Activated CD8-positive, alpha-beta T cell treated with anti-CD3 and anti-CD28 coated beads for 36 hours (primary cell): ENCODE measurements around the gene UROC1. TPM values are rescaled to one million over a fixed set of nuclear protein-coding genes. Genes with fewer than 3 reads are reported as not detected.

ENCODE experiments used
- ATAC-seq: fragments of 200-7000 bp; cut with Tn5 transposase; one replicate; pipeline ENCODE4 v1.10.0; 2021; ENCODE audit warnings: mild to moderate bottlenecking, moderate library complexity
- CTCF ChIA-PET: fragments of 350-600 bp; sonication (Branson Sonifier 250); formaldehyde crosslinking; loops from one replicate; lab custom pipeline; 2021; ENCODE audit warnings: antibody characterized with exemption; lab: Charles Lee
- POLR2A ChIA-PET: fragments of 350-600 bp; sonication (Branson Sonifier 250); formaldehyde crosslinking; loops from one replicate; lab custom pipeline; 2021; ENCODE audit warnings: antibody characterized with exemption; lab: Charles Lee
- DNase-seq: peaks from one replicate; pipeline ENCODE4 v3.0.0-alpha.2; 2020
- H3K27ac Mint-ChIP-seq: one replicate; pipeline ENCODE4 v1.8.0; 2021; ENCODE audit warnings: mild to moderate bottlenecking, mixed read lengths
- H3K27me3 Mint-ChIP-seq: one replicate; pipeline ENCODE4 v1.8.0; 2021; ENCODE audit warnings: mixed read lengths
- H3K36me3 Mint-ChIP-seq: one replicate; pipeline ENCODE4 v1.8.0; 2021; ENCODE audit warnings: low read depth, mixed read lengths
- H3K4me1 Mint-ChIP-seq: one replicate; pipeline ENCODE4 v1.8.0; 2021; ENCODE audit warnings: low read depth, mixed read lengths
- H3K4me3 Mint-ChIP-seq: one replicate; pipeline ENCODE4 v1.8.0; 2021; ENCODE audit warnings: mild to moderate bottlenecking, moderate library complexity, mixed read lengths
- H3K9me3 Mint-ChIP-seq: one replicate; pipeline ENCODE4 v1.8.0; 2021; ENCODE audit warnings: mixed read lengths
- CTCF ChIP-seq: fragments of 200-600 bp; IDR thresholded peaks from one replicate; pipeline ENCODE4 v1.8.0; 2022; ENCODE audit warnings: antibody characterized with exemption, mild to moderate bottlenecking
- intact Hi-C: fragments of 100-400 bp; cut with micrococcal nuclease; formaldehyde crosslinking; loops from one replicate; pipeline ENCODE4 v1.10.0; 2022
- total RNA-seq, 2 experiments: library from RNA; stranded (reverse); gene quantifications; one replicate each; pipeline ENCODE4 v1.2.3, GENCODE V29; 2021

Gene UROC1
- total RNA-seq, 2 experiments from 2014 or later, result not detected

- Mint-ChIP-seq H3K4me3 (no peak overlapping the region), H3K27me3 (peaks cover 4% of the 10 kb centered on the region), H3K27ac (no peak overlapping the region), H3K9me3 (no peaks in the 10 kb centered on the region), H3K36me3 (no peaks in the 10 kb centered on the region), H3K4me1 (no peaks in the 10 kb centered on the region)
- ATAC-seq (no peak), DNase-seq (no peak)
- TF ChIP-seq CTCF, result no peak
- ChIA-PET POLR2A (no interaction called here), CTCF (no interaction called here)
- intact Hi-C loops, result no loop called here
Measured at GRCh38 chr3:126530171-126531050, 12.8 kb upstream of the UROC1 start.

DNA sequence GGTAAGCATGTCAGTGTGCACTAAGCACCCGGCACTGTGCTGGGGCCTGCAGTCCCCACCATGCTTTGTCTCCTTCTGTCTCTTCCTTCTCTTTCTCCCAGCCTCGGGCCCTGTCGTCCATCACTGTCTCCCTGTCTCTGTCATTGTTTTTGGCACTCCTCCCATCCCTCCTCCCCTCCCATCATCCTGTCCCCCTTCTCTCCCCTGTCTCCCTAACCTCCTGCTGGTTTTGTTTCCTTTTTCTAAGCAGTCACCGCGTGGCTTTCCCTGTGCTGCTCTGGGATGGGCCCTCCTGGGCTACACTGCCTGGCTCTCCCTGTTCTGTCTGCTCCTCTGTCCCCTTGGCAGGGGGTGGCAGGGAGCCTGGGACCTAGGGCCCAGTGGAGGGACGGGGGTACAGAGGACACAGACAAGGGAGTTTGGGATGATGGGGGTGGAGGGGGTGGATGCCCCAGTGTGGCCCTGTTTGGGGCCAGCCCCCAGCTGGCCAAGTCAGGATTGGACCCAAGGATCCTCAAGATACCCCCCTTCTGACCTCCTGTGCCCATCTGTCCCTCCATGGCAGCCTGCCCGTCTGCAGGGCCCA lies 12.1 kb upstream of the UROC1 start:
- no peak for ATAC-seq
- POLR2A ChIA-PET, result no interaction called here
- Mint-ChIP-seq H3K4me3 (no peak overlapping the region), H3K36me3 (no peaks in the 10 kb centered on the region), H3K27me3 (peaks cover 8% of the 10 kb centered on the region), H3K9me3 (no peaks in the 10 kb centered on the region), H3K4me1 (no peaks in the 10 kb centered on the region), H3K27ac (no peak overlapping the region)
- no peak for DNase-seq
- intact Hi-C loops, result no loop called here
- no peak for TF ChIP-seq CTCF
- CTCF ChIA-PET, result no interaction called here

GRCh38 chr3:126528800-126529541 lies 11.4 kb upstream of the UROC1 start:
- ATAC-seq (no peak), DNase-seq (no peak)
- TF ChIP-seq CTCF, result no peak
- peaks cover 4% of the 10 kb centered on the region for H3K27me3 Mint-ChIP-seq
- no peak overlapping the region for H3K4me3 Mint-ChIP-seq
- no peaks in the 10 kb centered on the region for H3K4me1 Mint-ChIP-seq
- ChIA-PET POLR2A (no interaction called here), CTCF (no interaction called here)
- no peaks in the 10 kb centered on the region for H3K36me3 Mint-ChIP-seq
- H3K27ac Mint-ChIP-seq, result no peak overlapping the region
- intact Hi-C loops, result no loop called here
- no peaks in the 10 kb centered on the region for H3K9me3 Mint-ChIP-seq

DNA sequence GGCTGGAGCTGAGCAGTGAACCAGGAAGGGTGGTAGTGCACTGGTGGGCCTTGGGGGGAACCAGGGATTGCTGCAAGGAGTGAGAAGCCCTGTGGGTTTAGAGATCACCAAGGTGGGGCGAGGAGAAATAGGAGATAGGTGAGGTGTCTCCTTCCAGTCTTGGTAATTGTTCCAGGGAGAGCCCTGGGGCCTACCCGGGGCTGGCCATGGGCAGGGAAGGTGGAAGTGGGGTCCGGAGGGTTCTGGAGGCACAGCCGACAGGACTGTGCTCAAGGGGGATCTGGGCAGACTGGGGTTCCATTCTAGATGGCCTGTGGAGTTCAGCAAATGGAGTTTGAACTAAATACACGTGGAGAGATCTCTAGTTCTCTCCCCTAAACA lies 10.8 kb upstream of the UROC1 start:
- intact Hi-C loops, result no loop called here
- DNase-seq (no peak), ATAC-seq (no peak)
- ChIA-PET CTCF (no interaction called here), POLR2A (no interaction called here)
- Mint-ChIP-seq H3K27me3 (peaks cover 7% of the 10 kb centered on the region), H3K36me3 (no peaks in the 10 kb centered on the region), H3K9me3 (no peaks in the 10 kb centered on the region), H3K4me3 (no peak overlapping the region), H3K4me1 (no peaks in the 10 kb centered on the region), H3K27ac (no peak overlapping the region)
- no peak for TF ChIP-seq CTCF
